Panc1 (cell line): ENCODE measurements around the gene KDM1A. TPM values are rescaled to one million over a fixed set of nuclear protein-coding genes. Genes with fewer than 3 reads are reported as not detected.

Experiments used
- ATAC-seq: fragments of 200-7000 bp; cut with Tn5 transposase; 2 replicates; pipeline ENCODE4 v1.9.1; 2020; ENCODE audit warnings: mild to moderate bottlenecking, moderate library complexity
- BruUV-seq: library from RNA; stranded (reverse); fragments of 400-500 nt; replicated peaks from 2 replicates; lab custom pipeline; 2021; lab: Mats Ljungman, UMichigan
- CTCF ChIA-PET: fragments of 300-600 bp; sonication (Branson Sonifier 250); formaldehyde crosslinking; loops from one replicate; lab custom pipeline; 2022; ENCODE audit warnings: antibody characterized with exemption; lab: Charles Lee
- POLR2A ChIA-PET: fragments of 300-600 bp; sonication (Branson Sonifier 250); formaldehyde crosslinking; loops from one replicate; lab custom pipeline; 2022; ENCODE audit warnings: antibody characterized with exemption; lab: Charles Lee
- DNase-seq: peaks from one replicate; pipeline ENCODE4 v3.0.0-alpha.2; 2010; ENCODE audit warnings: low read depth, low spot score
- H3K27ac ChIP-seq: 2 replicates; pipeline ENCODE4 v1.5.1; 2011; ENCODE audit warnings: mild to moderate bottlenecking, low read length, inconsistent platforms
- H3K27me3 ChIP-seq: fragments of 200-500 bp; sonication (Bioruptor generic); 2 replicates; pipeline ENCODE4 v1.6.0; 2014; ENCODE audit warnings: low read length, inconsistent platforms; ENCODE audit not compliant: control insufficient read depth, insufficient read depth
- H3K36me3 ChIP-seq: fragments of 200-500 bp; sonication (Bioruptor generic); 2 replicates; pipeline ENCODE4 v1.5.1; 2014; ENCODE audit warnings: inconsistent platforms, mild to moderate bottlenecking, low read length, moderate library complexity; ENCODE audit not compliant: control insufficient read depth, insufficient read depth
- H3K4me1 ChIP-seq: 2 replicates; pipeline ENCODE4 v1.5.1; 2011; ENCODE audit warnings: inconsistent platforms, mild to moderate bottlenecking, low read length, moderate library complexity; ENCODE audit not compliant: control insufficient read depth, insufficient read depth
- H3K4me3 ChIP-seq, 2 experiments: 2 replicates each; pipeline ENCODE4 v1.5.1; 2011 to 2012; ENCODE audit warnings: low read depth in 2 of 2, low read length in 2 of 2, mild to moderate bottlenecking in 2 of 2, inconsistent platforms in 1 of 2, moderate library complexity in 1 of 2
- H3K9me3 ChIP-seq: fragments of 200-500 bp; sonication (Bioruptor generic); 2 replicates; pipeline ENCODE4 v1.5.1; 2014; ENCODE audit warnings: low read depth, mild to moderate bottlenecking, inconsistent platforms, low read length, moderate library complexity; ENCODE audit not compliant: control insufficient read depth, insufficient read depth
- CTCF ChIP-seq: fragments of 450-650 bp; IDR thresholded peaks from 2 replicates; pipeline ENCODE4 v1.5.1; 2017; ENCODE audit warnings: mild to moderate bottlenecking
- POLR2AphosphoS5 ChIP-seq: IDR thresholded peaks from 2 replicates; pipeline ENCODE4 v1.6.1; 2012; ENCODE audit warnings: mild to moderate bottlenecking, low read depth, low read length, moderate library complexity
- REST ChIP-seq, 2 experiments: IDR thresholded peaks; 2 replicates each; pipeline ENCODE4 v1.6.1; 2011 to 2012; ENCODE audit warnings: low read depth in 2 of 2, control low read depth in 1 of 2, low read length in 1 of 2, mild to moderate bottlenecking in 1 of 2, moderate library complexity in 1 of 2; ENCODE audit not compliant: insufficient read depth in 1 of 2
- SIN3A ChIP-seq: IDR thresholded peaks from 2 replicates; pipeline ENCODE4 v1.6.1; 2012; ENCODE audit warnings: low read depth, mild to moderate bottlenecking, low read length, moderate library complexity, borderline replicate concordance; ENCODE audit not compliant: insufficient read depth
- TCF7L2 ChIP-seq: IDR thresholded peaks from 2 replicates; pipeline ENCODE4 v1.6.1; 2011; ENCODE audit warnings: mild to moderate bottlenecking, low read depth, low read length, inconsistent platforms
- in situ Hi-C: cut with HindIII; loops from 2 replicates; pipeline ENCODE4 v1.10.0; 2016; ENCODE audit warnings: low sequenced_read_pairs, low pct_unique_long_range_greater_than_20kb
- intact Hi-C: fragments of 100-400 bp; cut with micrococcal nuclease; formaldehyde crosslinking; loops from one replicate; pipeline ENCODE4 v1.10.0; 2022; ENCODE audit not compliant: unreplicated experiment
- total RNA-seq: library from RNA; stranded (reverse); gene quantifications from one replicate; pipeline ENCODE4 v1.2.1, GENCODE V29; 2021; ENCODE audit not compliant: unreplicated experiment

The KDM1A gene
- total RNA-seq, 1 experiment from 2014 or later: 120 TPM

GRCh38 chr1:23097316-23097715 lies 78.0 kb downstream of the KDM1A start:
- Histone ChIP-seq H3K9me3 (no peaks in the 10 kb centered on the region), H3K4me1 (peaks cover 33% of the 10 kb centered on the region), H3K27me3 (no peaks in the 10 kb centered on the region), H3K27ac (no peak overlapping the region), H3K4me3 (no peak overlapping the region), H3K36me3 (peaks cover 15% of the 10 kb centered on the region)
- DNase-seq (no peak), ATAC-seq (no peak)
- no TSS peak for BruUV-seq
- in situ Hi-C loops: loop anchor here (25.0 kb wide), 1 partner anchor 90 kb away; no protein-coding TSS in a partner anchor
- TF ChIP-seq POLR2AphosphoS5 (no peak), REST (IDR thresholded peaks at IDR 0.05; ENCODE audit: insufficient read depth in 1 of 2, low read depth in 2 of 2, low read length in 1 of 2) (no peak), CTCF (no peak), TCF7L2 (no peak), SIN3A (no peak)
- POLR2A ChIA-PET: no interaction called here
- CTCF ChIA-PET: no interaction called here
- intact Hi-C loops: no loop called here

- DNase-seq: peak; percentile 80
- in situ Hi-C loops (loop anchor here (25.0 kb wide), 1 partner anchor 89 kb away; no protein-coding TSS in a partner anchor), intact Hi-C loops (loop anchor here (1.0 kb wide), 1 partner anchor 86 kb away; no protein-coding TSS in a partner anchor)
- BruUV-seq: no TSS peak
- ATAC-seq: peak; percentile 76
- Histone ChIP-seq H3K27ac (peak overlapping the region; percentile 40; the same call in 1 of the 2 replicates), H3K4me3 (no peak overlapping the region), H3K4me1 (peaks cover 46% of the 10 kb centered on the region), H3K27me3 (no peaks in the 10 kb centered on the region), H3K36me3 (peaks cover 5% of the 10 kb centered on the region), H3K9me3 (no peaks in the 10 kb centered on the region)
- ChIA-PET POLR2A (interaction anchor here (0.6 kb wide), 2 partner anchors 80 to 278 kb away, joined by 3 to 10 read pairs; no protein-coding TSS in a partner anchor), CTCF (interaction anchor here (0.8 to 3.9 kb wide), 8 partner anchors 11 to 112 kb away, joined by 3 to 49 read pairs (median 4); no protein-coding TSS in a partner anchor)
- TF ChIP-seq POLR2AphosphoS5 (no peak), CTCF (peak; percentile 93)
Observed at GRCh38 chr1:23098463-23099170, 79.3 kb downstream of the KDM1A start.
